OCI-M2 (cell line): Measurements from ENCODE around the gene TNS2.

Source experiments
- DNase-seq: peaks from one replicate; lab custom pipeline; 2025; ENCODE audit not compliant: unreplicated experiment; lab: John Stamatoyannopoulos, UW

The TNS2 gene

GRCh38 chr12:53057816-53058500 lies 8.1 kb downstream of the TNS2 start:
- no peak for DNase-seq

- no peak for DNase-seq
Observed at GRCh38 chr12:53058674-53059433, 9.0 kb downstream of the TNS2 start.

- DNase-seq: no peak
Observed at GRCh38 chr12:53059434-53060063, 9.7 kb downstream of the TNS2 start.

GRCh38 chr12:53060064-53060720 lies 10.3 kb downstream of the TNS2 start:
- DNase-seq: no peak

GRCh38 chr12:53060721-53061276 lies 10.9 kb downstream of the TNS2 start:
- no peak for DNase-seq

- DNase-seq: no peak
Observed at GRCh38 chr12:53061404-53062010, 11.6 kb downstream of the TNS2 start.

- no peak for DNase-seq
Observed at GRCh38 chr12:53062011-53062961, 12.4 kb downstream of the TNS2 start.

GRCh38 chr12:53062977-53063707 lies 13.3 kb downstream of the TNS2 start:
- no peak for DNase-seq

GRCh38 chr12:53063708-53064612 lies 14.1 kb downstream of the TNS2 start:
- no peak for DNase-seq

GRCh38 chr12:53064613-53065436 lies 15.0 kb downstream of the TNS2 start:
- no peak for DNase-seq

- no peak for DNase-seq
Observed at GRCh38 chr12:53065470-53065869, 15.6 kb downstream of the TNS2 start.

- peak; percentile 30 for DNase-seq
Observed at GRCh38 chr12:53065975-53066931, 16.4 kb downstream of the TNS2 start.

- no peak for DNase-seq
Observed at GRCh38 chr12:53067074-53067992, 17.5 kb downstream of the TNS2 start.

- no peak for DNase-seq
Observed at GRCh38 chr12:53067993-53068770, 18.3 kb downstream of the TNS2 start.
